Islet of Langerhans (tissue), 1 donor: ENCODE data around the gene FMN1.
"Not testable (repeated sequence)": the region's sequence is repeated elsewhere in the genome, so short reads cannot be mapped to it uniquely, and the experiment has no call there.

Source experiments
- FAIRE-seq: peaks from one replicate; lab custom pipeline; 2011; peaks lifted over from hg19 to GRCh38; lab: Jason Lieb, UNC

FMN1 gene

DNA sequence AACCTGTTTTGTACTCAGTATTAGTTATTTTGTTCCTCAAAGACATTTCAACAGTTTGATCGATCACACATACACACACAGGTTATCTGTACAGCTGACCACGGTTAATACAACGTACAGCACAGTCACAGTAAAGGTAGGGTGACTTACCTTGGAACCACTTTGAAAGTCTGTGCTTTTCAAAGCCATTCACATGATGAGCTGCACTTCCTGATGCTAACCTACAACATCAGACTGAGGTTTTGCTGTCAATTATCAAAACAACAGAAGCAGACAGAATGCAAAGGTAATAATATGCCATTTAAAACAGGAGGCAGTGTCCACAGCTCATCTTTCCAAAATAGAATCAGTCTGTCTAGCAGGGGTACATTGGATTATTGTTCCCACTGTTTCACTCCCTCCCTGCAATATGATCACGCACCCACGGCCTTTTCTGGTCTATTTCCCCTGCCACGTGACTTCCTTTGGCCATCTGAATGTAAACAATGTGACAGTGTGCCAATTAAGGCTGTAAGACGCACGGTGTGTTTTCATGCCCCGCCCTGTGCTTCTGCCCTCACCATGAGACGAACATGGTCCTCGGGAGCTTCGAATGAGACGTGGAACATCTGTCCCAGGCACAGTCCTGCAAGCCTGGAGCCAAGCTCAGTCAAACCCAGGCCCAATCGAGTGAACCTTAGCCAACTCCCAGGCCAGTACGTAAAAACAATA, 102.4 kb downstream of the FMN1 start:
- FAIRE-seq = peak; percentile 94

DNA sequence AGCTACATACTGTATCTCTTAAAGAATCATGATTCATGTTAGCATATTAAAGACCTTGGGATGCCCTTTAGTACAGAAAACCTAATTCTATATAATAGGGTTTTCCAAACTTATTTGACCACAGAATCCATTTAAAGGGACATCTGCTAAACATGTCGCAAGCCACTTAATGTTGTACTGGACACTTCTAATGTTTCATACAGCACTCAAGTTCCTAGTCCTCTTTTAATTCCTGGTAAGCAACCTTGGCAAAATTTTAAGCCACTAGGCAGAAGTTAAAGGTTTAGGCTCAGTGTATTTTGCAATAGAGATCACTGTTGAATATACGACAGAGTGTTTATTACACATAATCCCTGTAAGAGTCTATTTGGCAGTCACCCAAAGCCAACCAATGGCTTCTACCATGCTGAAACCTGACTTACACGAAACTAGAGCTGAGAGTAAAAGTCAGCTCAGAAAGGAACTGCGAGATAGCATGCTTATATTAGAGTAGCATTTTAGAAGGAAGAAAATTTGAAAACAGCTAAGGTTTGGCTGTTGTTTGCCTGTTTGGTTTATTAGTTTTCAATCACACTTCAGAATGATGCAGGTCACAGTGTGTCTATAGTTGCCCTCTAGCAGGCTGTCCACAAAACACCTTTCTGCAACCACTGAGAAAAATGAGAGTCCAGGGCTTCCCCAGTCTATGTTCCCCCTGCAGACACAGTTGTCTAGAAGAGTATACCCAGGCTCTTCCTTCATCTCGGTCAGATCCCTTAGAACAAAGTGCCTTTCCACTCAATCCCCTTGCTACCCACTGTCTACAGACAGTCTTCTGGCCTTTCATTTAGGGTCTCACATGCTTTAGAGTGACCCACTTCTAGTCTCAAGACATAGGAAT, 104.4 kb downstream of the FMN1 start:
- peak; percentile 88 for FAIRE-seq

DNA sequence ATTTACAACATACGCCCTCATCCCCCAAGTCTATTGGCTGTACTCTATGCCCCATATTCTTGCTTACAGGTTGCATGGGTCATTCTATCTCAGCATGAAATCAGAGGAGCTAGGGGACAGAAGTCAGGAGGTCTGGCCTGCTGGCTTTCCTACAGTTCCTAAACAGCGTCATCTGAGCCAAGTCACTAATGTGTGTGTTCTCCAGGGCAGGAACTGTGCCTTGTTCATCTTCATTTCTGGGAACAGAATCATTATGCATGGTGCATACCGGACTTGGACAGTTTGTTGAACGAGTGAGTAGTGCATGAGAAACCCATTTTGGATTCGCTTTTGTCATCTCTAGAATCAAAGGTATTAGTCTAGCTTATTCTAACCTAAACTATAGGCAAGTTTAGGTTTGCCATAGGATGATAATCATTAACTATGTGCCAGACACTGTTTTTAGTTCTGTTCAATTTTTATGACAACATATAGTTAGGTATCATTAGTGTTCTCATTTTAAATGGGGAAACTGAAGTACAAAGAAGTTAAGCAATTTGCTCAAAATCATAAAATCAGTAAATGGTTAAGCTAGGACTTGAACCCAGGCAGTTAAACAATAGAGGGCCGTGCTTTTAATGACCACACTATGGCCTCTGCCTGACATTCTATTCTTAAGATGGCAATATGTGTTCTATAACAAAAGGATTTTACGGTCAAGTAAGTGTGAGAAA, 105.2 kb downstream of the FMN1 start:
- no peak for FAIRE-seq

DNA sequence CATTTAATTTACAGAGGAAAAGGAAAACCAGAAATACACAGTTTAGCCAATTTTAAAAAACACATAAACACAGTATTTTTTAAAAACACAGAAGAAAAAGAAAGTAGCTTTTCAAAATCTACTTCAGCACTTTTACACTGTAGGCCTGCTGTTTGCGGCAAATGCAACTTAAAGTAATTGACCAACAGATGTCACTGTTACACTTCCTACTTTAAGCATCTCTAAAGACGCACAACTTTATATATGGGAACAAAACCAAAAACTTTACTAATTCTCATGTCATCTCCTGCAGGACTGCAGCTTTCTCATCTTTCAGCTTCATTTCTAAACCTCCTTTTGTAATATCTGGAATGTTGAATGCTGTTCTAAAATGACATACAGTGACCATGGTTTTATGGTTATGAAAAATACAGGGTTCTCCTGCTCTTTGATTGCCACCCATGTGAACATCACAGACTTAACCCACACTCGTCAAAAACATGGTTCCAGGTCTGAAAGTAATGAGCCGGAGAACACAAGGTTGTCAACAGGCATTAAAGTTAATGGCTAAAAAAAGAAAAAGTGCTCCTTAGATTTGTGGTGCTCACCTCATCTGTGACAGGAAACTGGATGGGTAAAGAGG, 107.9 kb downstream of the FMN1 start:
- FAIRE-seq = peak; percentile 99

DNA sequence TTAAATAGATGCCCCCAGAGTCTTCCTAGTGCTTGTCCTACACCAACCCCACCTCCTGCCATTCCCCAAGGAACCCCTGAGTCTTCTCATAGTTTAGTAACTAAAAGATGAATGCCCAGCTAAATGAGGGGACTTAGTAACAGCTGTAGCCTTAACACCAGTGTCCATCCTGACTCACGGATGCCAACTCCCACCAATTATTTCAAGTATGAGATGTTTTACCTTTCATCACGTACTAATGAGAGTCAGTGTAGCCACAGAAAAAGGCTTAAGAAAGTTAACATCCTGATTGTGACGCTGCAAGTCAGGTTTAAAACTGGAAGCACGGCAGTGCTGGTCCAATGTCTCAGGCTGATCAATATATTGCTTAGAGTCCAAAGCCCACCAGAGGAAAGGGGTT, 109.9 kb downstream of the FMN1 start:
- FAIRE-seq = no peak

DNA sequence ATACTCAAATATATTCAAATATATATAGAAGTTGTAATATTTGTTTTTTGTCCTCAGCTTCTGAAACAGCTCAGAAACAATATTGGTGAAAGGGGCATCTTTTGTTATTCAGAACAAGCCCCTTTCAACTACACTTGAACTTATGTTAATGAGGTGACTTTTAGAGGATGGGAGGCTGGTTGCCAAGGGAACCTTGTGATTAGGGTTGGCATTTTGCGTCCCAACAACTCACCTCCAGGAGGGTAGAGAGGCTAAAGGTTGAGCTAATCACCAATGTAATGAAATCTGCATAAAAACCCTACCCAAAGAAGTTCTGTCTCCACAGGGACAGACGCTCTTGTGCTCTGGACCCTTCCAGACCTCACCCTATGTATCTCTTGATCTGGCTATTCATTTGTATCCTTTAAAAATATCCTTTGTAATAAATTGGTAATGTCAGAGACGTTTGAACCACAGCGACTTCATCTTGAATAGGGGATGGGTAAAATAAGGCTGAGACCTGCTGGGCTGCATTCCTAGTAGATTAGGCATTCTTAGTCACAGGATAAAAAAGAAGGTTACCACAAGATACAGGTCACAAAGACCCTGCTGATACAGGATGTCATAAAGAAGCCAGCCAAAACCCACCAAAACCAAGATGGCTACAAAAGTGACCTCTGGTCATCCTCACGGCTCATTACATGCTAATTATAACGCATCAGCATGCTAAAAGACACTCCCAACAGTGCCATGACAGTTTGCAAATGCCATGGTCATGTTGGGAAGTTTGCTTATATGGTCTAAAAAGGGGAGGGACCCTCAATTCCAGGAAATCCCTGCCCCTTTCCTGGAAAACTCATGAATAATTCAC, 111.1 kb downstream of the FMN1 start:
- no peak for FAIRE-seq

DNA sequence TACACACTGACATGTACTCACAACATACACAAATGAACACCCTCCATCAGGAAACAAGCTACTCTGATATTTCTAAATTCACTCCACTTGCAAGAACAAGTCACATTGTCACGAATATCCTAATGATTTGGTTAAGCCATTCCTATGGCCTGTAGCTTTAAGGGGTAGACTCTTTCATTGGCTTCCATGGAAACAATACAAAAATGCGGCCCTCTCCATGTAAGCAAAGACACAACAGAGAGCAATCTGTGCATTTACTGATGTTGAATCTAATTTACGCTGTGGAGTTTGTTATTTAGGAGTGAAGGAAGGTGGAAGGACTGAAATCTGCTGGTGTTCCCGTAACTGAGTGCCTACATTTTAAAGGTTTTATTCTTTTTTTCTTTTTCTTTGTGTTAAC, 114.5 kb downstream of the FMN1 start:
- no peak for FAIRE-seq

DNA sequence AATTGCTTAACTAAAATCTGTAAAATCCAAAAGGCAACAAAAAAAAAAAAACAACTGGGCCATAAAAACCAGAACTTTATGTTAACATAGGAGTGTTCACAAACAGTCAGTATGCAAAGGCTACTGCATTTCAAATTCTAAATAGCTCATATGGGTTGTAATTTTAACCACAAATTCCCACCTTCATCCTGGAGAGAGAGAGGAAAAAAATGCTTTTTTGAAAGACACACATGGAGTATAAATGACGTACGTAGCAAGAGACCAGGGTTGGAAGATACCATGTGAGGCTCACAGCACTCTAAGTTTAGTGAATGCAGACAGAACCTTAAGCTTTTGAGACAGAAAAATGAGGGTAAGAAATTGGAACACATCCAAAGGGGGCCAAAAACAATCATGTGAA, 115.9 kb downstream of the FMN1 start:
- no peak for FAIRE-seq

DNA sequence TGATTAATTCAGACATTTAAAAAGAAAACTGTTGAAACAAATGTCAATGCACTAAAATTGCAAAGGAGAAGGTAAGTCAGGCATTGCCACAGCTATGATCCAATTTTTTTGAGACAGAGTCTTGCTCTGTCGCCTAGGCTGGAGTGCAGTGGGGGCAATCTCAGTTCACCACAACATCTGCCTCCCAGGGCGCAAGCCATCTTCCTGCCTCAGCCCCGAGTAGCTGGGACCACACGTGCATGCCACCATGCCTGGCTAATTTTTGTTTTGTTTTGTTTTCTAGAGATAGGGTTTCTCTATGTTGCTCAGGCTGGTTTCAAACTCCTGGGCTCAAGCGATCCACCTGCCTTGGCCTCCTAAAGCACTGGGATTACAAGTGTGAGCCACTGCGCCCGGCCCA, 117.6 kb downstream of the FMN1 start:
- FAIRE-seq = no peak

DNA sequence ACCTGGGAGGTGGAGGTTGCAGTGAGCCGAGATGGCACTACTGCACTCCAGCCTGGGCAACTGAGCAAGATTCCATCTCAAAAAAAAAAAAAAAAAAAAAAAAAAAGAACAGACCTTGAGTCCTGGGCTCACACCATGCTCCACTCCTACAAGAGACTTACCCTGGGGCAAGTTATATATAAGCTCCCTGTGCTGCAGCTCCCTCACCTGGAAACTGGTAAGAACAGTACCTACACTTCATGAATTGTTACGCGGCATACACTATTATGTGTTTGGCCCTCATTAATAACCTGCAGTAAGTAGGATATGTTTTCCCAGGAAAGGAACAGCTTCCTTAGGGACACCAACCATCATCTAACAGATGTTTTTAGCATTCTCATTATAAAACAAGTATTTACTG, 119.6 kb downstream of the FMN1 start:
- no peak for FAIRE-seq

DNA sequence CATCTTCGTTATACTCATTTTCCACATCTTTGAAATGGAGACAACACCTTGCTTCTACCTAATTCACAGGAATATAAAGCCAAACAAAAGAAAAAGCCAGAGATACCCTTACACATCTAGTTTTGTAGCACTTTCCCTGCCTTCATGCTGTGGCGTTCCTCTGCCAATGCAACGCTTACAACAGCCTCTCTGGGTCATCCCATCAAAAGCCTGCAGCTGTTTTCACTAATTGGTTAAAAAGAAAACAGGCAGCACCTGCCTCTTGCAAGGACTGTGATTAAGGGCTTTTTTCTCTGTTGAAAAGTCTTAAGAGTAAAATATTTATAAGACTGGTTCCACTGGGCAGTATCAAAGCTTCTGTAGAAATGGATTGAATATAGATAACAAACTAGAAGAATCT, 120.3 kb downstream of the FMN1 start:
- FAIRE-seq = no peak

DNA sequence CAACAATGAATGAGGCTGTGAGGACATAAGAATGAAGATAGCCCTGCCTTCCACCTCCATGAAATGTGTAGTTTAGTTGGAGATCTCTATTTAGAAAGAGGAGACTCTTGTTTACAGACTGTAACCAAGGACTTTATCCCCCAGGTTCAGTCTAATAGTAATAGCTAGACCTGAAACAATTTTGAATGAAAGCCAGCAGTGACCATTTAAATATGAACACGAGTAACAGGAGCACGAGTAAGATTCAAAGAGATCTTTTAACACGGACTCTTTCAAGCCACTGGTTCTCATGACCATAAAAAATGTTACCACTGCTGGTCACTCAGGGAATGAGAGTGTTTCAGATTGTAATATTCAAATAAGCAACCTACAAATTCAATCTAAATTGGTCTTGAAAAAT, 123.1 kb downstream of the FMN1 start:
- FAIRE-seq = peak; percentile 49

DNA sequence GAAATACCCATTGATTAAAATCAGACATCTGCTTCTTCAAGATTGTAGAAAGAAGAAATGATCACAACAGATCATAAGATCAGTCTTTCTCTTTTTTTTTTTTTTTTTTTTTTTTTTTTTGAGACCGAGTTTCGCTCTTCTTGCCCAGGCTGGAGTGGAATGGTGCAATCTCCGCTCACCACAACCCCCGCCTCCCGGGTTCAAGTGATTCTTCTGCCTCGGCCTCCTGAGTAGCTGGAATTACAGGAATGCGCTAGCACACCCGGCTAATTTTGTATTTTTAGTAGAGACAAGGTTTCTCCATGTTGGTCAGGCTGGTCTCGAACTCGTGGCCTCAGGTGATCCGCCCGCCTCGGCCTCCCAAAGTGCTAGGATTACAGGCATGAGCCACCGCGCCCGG, 124.6 kb downstream of the FMN1 start:
- not testable (repeated sequence) for FAIRE-seq

DNA sequence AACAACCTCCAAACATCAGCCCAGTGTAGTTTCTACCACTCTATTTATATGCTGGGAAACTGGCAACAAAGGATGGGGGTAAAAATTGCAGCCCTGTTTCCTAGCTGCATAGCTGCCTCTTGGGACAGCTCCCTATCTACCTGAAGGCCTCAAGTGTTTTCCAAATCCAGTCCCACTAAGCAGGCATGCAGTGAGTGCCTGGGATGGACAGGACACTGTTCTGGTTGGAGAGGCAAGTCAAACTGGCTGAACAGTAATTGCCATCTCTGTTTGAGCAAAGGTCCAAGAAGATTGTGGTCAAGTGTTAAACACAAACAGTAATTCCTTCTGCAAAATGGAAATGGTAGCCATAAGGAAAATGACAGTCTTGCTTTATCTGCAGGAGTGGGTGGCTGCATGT, 125.4 kb downstream of the FMN1 start:
- no peak for FAIRE-seq

DNA sequence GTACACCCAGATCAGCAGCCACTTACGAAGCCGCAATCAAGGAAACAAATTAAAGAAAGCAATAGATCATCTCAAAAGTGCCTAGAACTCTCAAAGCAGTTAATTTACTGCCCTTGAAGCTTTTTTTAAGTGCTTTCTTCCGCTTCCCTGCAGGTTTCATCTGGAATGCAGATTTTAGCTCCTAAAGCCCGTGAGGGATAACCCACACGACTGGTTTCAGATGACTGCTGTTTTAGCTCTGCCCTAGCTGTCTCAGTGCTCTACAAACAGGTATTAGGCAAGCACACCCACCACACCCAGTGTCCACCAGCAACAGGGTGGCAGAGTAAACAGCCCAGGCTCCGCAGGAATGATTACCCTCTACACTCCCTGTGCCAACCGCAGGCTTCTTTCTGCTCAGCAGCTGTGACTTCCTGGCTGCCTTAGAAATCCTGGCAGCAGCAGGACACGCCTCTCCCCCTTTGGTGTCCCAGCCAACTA, 126.0 kb downstream of the FMN1 start:
- no peak for FAIRE-seq

DNA sequence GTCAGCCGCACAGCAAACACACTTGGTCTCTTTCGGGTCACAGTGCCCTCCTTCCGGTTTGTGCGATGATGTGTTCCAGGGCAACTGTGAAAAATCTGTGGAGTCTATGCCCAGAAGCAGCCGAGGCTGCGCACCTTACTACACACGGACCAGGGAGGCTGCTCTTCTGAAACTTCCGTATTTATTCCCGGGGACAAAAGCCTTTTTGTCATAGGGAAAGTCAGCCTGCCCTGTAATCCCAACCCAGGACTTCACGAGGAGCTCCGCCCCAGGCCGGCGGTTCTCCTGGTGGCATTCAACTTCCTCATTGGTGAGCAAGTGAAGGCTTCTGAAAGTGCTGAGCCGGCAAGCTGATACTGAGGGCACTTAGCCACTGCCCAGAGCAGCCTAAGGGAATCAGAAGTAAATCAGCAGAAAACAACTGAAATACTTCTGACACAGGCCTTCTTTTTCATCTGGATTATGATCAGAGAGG, 126.5 kb downstream of the FMN1 start:
- no peak for FAIRE-seq

DNA sequence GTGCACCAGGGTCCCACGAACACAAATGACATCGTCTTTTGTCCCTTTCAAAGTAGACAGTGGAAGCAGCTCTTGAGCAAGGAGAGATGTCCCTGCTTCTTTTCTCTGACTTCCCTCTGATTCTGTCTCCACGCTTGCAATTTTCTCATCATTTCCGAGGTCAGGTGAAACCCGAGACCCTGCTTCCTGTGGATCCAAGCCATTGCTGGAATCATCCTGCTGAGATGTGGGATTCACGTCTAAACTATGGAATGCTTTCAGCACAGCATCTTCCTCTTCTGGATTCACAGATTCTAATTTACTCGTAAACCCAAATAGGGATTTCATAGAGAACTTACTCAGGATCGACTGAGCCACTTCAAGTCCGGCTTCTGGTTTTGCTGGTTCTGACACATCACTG, 127.1 kb downstream of the FMN1 start:
- FAIRE-seq = no peak

DNA sequence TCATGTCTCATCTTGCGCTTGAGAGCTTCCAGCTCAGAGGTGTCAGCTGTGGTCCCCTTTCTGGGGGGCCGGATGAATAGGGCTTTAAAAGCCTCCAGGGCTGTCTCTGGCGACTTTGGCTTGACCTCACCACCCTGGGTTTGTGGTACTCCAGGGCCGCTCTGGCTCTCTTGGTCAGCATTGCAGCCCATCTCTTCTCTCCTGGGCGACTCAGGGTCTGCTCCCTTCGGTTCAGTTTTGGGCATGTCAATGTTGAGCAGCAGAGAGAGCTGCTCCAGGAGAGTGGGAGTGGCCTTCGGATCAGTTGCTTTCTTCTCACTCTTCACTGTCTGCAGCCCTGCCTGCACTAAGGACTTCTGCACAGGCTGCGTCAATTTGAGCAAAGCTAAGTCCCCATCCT, 127.9 kb downstream of the FMN1 start:
- FAIRE-seq = no peak

DNA sequence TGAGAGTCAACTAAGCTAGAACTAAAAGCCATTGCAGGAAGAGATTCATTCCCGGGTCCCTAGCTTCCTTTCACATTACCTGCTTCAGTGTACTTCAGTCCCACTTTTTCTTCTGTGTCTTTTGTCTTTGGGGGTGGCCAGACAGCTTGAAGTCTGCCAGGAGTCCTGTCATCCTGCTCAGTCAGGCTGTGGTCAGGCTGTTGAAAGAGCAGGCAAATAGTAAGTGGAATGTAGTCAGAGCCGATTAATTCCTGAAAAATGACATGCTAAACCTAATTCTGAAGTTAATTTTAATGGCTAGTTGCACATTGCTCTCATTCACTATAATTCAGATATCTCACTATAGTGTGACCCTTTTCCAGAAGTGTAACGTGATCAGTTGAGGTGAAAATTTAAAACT, 129.6 kb downstream of the FMN1 start:
- peak; percentile 41 for FAIRE-seq

DNA sequence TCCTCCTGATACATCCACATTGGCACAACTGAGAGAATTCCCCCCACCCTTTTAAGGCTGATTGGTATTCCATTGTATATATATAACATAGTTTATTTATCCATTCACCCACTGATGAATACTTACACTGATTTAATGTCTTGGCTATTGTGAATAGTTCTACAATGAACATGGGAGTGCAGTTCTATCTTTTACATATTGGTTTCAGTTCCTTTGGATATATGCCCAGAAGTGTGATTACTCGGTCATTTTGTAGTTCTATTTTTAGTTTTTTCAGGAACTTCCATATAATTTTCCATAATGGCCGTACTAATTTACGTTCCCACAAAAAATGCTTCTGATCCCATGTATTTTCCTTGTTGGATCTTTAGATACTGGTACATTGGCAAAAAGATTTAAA, 135.3 kb downstream of the FMN1 start:
- peak; percentile 84 for FAIRE-seq

DNA sequence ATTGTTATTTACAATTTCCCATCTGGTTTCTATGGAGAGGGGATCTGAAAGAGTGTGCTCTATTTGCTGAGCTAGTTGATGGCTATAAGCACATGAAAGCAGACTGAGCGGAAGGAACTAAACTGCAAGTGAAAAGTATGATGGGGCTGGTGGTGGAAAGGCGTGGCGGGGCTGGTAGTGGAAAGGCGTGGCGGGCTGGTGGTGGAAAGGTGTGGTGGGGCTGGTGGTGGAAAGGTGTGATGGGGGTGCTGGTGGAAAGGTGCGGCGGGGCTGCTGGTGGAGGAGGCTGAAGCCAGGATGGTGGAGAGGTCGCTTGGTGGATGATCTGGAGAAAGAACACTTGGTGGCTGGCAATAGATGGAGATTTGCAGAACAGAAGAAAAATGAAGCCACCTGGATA, 136.7 kb downstream of the FMN1 start:
- FAIRE-seq = no peak
